T47D (cell line): ENCODE results near the gene SLC4A5.
"Not testable (repeated sequence)": the region's sequence is repeated elsewhere in the genome, so short reads cannot be mapped to it uniquely, and the experiment has no call there.

Experiments
- DNase-seq, 2 experiments: peaks; one replicate each; pipeline versions ENCODE4 v3.0.0 to v3.0.0-alpha.2; 2011 to 2012; ENCODE audit warnings: low read depth in 1 of 2, low spot score in 1 of 2
- JUND ChIP-seq: IDR thresholded peaks from 2 replicates; pipeline ENCODE4 v1.6.1; 2012; ENCODE audit warnings: low read depth
- in situ Hi-C: cut with HindIII; loops from 2 replicates; pipeline ENCODE4 v1.10.0; 2016; ENCODE audit warnings: low sequenced_read_pairs, low pct_unique_long_range_greater_than_20kb

Gene SLC4A5

DNA sequence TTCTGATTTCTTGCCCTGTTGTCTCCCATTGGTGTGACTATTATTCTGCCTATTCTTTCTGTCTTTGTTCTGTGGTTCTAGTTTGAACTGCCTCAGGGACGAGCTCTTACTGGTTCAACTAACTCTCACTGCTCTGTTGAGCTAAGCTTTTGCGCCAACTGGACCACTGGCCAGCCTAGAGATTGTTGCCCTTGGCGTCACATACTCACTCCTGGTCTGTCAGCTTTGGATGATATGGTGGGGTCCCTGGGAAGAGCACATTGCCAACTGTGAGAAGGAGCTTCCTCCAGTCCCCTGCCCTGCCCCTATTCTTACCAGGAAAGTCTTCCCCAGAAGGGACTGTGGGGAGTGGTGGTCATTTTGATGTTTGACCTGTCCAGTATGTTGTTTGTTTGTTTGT, 138.8 kb downstream of the SLC4A5 start:
- in situ Hi-C loops: no loop called here
- TF ChIP-seq JUND: no peak
- no peak for DNase-seq

DNA sequence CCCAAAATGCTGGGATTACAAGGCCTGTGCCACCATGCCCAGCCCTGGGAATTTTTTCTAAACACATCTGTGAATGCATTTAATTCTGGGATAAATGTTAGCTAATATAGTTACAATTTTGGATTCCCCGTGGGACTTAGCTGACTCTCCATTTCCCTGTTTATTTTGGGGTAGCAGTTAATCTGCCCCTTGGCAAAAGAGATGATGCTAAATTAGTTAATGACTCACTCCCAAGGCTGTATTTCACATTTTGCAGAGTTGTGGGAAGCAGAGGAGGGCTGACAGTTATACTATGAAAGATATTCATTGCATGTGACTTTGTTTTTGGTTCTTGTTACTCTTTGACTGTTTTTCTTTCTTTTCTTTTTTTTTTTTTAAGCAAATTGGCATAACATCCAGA, 141.6 kb downstream of the SLC4A5 start:
- in situ Hi-C loops: no loop called here
- no peak for DNase-seq
- TF ChIP-seq JUND: no peak

DNA sequence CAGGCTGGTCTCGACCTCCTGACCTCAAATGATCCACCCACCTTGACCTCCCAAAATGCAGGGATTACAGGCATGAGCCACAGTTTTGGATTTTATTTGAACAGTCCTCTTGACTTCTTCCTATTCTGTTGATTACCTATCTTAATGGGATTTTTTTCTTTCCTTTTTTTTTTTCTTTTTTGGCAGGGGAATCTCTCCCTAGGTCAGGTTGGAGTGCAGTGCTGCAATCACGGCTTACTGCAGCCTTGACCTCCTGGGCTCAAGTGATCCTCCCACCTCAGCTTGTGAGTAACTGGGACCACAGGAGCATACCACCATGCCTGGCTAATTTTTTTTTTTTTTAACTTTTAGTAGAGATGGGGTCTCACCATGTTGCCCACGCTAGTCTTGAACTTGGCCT, 142.0 kb downstream of the SLC4A5 start:
- DNase-seq: no peak
- in situ Hi-C loops: no loop called here
- TF ChIP-seq JUND: no peak

DNA sequence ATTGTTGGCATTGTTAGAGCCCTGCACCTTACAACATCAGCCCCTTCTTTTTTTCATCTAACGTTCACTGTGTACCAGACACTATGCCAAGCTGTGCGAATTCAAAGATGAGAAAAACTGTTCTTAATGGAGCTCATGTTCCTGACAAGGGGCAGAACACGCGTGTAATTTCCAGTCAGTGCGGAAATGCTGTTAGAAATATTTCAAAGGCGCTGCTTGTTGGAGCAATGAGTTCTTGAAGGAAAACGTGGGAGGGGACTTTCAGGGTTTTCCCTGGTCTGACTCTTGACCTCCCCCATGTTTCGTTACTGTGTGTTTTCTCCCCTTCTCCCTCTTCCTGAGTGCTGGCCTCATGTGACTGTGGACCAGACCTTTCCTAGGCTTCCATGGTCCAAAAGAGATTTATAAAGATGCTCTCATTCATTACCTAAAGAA, 143.3 kb downstream of the SLC4A5 start:
- no peak for DNase-seq
- no peak for TF ChIP-seq JUND
- in situ Hi-C loops: no loop called here

DNA sequence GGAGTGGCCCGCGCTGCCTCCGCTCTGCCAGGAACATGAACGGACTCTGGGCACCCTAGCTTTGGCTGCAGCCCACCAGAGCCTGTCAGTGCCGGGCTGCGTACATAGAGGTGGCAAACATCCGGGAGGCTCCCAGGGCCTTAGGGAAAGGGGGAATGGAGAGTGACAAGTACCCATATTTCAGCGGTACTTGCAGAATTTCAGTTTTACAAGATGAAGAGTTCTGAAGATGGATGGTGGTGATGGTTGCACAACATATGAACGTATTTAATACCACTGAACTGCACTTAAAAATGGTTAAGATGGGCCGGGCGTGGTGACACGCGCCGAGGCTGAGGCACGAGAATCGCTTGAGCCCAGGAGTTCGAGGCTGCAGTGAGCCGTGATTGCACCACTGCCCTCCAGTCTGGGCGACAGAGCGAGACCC, 143.9 kb downstream of the SLC4A5 start:
- no peak for TF ChIP-seq JUND
- in situ Hi-C loops: no loop called here
- no peak for DNase-seq

DNA sequence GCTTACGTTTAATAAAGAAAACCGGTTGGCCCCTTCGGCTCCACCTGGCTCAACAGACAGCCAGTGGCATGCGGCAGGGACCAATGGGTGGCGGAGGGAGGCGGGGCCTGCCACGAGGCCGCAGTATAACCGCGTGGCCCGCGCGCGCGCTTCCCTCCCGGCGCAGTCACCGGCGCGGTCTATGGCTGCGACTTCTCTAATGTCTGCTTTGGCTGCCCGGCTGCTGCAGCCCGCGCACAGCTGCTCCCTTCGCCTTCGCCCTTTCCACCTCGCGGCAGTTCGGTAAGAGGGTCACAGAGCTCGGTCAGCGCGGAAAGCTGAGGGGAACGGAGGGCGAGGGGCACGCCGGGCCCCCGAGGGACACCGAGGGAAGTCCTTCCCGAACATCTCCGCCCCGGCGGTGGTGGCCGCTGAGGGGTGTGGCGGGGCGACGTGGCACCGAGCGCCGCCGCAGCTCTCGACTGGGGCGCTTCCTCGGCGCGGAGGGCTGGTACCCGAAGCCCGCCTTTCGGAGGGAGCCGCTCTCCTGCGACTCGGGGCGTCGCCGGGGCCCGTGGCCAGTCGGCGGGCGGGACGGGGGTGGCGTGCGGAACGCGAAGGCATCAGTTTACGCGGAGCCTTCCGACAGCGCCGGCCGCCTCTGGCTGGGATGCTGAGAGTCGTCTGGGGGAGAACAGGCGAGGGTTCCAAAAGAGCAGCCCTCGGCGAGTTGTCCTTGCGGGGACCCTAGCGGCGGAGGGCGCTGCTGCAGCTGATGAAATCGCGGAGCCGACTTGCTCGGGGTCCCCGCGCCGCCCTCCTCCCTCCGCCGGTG, 144.5 kb downstream of the SLC4A5 start, which contains the start of gene MTHFD2:
MTHFD2 (plus strand) TSS at position 155 of the 814 bp plus-strand sequence; CDS start at position 182, 27 bp downstream.
- no peak for TF ChIP-seq JUND
- peak; percentile 92 to 98 for DNase-seq
- in situ Hi-C loops: no loop called here

DNA sequence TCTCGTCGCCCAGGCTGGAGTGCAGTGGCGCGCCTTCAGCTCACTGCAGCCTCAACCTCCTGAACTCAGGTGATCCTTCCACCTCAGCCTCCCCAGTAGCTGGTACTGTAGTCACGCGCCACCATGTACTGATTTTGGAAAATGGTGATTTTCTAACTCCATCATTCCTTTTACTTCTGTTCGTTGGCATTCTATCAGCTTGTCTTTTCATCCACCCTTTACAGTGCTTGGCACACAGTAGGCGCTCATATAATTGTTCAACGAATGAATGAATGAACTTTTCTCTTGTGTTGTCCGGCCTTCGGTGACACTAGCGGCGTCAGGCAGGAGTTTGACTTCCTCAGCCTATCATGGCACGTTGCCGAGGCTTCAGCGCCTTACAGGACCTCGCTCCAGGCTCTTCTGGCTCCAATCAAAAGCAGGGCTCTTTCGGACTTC, 145.2 kb downstream of the SLC4A5 start:
- DNase-seq: no peak

DNA sequence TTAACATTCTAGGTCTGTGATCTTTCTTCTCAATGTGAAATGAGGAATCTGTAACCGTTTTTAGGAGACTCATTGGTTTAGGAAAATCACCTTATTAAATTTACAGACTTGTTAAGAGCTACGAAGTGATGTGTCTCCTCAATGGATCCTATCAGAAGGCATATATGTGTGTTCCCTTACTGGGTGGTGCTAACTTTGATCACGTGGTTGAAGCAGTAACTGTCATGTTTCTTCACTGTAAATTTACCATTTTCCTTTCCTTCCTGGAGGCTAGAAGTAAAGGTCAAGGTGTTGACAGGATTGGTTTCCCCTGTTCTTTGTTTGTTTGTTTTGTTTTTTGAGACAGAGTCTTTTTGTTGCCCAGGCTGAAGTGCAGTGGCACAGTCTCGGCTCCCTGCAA, 146.2 kb downstream of the SLC4A5 start:
- no peak for DNase-seq
- TF ChIP-seq JUND: no peak
- in situ Hi-C loops: no loop called here

More for the DNA sequence above, 145.2 kb downstream of the SLC4A5 start:
- no peak for TF ChIP-seq JUND
- in situ Hi-C loops: no loop called here

DNA sequence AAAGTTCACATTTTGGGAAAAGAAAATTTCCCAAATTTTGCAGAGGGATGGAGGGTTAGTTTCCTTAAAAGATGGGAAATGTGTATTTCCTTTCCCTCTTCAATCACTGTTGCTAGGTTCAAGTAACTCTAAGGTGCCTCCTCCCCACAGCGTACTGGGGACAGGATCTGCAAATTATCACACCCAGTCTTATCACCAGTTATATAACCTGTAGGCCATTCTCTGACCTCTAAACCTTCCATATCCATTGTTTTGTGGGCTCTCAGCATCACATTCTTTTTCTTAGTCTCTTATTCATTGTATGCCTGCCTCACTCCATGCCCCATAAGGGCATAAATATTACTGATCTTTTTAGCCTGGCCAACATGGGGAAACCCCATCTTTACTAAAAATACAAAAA, 148.4 kb downstream of the SLC4A5 start:
- in situ Hi-C loops: no loop called here
- DNase-seq: no peak
- TF ChIP-seq JUND: no peak

DNA sequence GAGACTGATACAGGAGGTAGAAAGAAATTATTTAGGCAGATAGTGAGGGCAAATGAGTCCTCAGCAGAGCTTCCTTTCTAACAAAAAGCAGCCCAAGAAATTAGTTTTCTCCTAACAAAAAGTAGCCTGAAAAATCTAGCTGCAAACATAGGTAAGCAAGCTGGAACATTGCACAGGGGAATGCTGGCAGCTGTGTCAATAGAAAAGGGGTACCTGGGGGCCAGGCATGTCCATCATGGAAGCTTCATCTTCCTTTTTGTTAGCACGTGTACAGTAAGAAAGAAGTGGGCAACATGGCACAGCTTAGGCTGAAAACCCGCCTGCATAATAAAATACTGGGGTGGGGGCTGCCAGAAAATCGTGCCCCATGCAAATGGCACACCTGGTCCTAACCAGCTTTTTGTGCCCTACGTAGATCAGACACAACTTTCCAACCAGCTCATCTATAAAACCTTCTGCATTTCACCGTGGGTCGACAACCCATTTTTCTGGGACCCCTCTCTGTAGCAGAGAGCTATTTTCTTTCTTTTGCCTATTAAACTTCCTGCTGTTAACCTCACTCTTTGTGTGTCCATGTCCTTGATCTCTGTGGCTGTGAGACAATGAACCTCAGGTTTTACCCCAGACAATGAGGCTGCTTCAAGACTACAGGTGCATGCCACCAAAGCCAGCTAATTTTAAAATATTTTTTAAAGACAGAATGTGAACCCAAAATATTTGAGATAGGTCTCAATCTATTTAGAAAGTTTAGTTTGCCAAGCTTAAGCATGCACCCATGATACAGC, 151.4 kb downstream of the SLC4A5 start:
- no peak for TF ChIP-seq JUND
- no peak for DNase-seq
- in situ Hi-C loops: no loop called here

DNA sequence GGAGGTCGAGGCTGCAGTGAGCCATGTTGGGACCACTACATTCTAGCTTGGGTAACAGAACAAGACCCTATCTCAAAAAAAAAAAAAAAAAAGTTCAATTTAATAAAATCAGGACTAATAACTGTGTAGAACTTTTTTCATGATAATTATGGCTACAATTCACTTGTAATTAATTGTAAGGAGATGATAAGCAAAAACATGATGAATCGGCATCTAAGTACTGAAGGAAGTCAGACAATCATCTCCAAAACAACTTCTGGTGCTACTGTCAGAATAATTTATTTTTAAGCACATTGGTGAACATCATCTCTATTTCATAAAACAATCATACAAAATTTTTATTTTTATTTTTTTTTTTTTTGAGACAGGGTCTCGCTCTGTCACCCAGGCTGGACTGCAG, 154.5 kb downstream of the SLC4A5 start:
- in situ Hi-C loops: no loop called here

DNA sequence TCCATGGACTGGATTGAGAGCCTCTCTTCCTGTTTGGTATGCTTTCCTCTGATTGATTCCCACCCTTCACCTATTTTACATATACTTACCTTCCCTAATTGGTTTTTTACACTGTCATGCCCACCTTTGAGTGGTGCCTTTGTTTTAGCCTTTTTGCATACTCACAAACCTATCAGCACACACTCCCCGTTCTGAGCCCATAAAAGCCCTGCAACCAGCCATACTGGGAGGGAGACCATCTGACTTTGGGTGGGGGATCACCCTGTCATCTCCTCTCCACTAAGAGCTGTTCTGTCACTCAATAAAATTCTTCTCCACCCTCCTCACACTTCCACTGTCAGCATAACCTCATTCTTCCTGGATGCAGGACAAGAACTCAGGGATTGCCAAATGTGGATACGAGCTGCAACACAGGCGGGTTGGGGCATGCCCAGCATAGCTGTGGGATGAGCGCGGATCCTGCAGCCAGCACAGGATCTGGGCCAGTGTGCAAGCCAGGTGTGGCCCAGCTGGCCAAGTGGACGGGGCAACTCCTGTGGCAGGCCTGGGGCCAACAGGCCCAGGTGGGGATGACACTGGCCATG, 155.1 kb downstream of the SLC4A5 start:
- DNase-seq: peak in 1 of 2 experiments; percentile 88
- in situ Hi-C loops: no loop called here
- TF ChIP-seq JUND: no peak

More for the DNA sequence above, 154.5 kb downstream of the SLC4A5 start:
- TF ChIP-seq JUND: no peak
- no peak for DNase-seq

DNA sequence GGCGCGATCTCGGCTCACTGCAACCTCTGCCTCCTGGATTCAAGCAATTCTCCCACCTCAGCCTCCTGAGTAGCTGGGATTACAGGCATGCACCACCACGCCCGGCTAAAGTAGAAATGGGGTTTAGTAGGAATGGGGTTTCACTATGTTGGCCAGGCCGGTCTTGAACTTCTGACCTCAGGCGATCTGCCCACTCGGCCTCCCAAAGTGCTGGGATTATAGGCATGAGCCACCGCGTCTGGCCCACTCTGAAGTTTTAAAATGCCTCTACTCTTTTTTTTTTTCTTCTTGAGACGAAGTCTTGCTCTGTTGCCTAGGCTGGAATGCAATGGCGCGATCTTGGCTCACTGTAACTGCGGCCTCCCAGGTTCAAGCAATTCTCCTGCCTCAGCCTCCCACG, 156.5 kb downstream of the SLC4A5 start:
- in situ Hi-C loops, DNase-seq: not testable (repeated sequence)
